HG03432 (cell line): ENCODE data around the gene GUCY1A2.

Source experiments
- ATAC-seq: cut with Tn5 transposase; IDR thresholded peaks from one replicate; pipeline ENCODE4 v1.9.1; 2021; ENCODE audit warnings: mild to moderate bottlenecking, moderate library complexity; ENCODE audit not compliant: unreplicated experiment

The GUCY1A2 gene

DNA sequence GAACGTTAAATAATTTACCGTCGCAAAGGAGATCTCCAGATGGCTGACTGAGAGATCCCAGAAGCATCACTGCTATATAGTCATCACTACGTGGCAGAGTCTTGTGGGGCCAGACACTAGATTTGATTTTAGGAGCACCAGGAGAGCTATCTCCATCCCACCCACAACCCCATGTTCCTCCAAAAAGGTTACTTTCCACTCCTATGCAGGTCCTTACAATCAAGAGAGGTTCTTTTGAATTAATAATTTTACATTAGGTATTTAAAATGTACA, 19.4 kb downstream of the GUCY1A2 start:
- ATAC-seq = no peak

DNA sequence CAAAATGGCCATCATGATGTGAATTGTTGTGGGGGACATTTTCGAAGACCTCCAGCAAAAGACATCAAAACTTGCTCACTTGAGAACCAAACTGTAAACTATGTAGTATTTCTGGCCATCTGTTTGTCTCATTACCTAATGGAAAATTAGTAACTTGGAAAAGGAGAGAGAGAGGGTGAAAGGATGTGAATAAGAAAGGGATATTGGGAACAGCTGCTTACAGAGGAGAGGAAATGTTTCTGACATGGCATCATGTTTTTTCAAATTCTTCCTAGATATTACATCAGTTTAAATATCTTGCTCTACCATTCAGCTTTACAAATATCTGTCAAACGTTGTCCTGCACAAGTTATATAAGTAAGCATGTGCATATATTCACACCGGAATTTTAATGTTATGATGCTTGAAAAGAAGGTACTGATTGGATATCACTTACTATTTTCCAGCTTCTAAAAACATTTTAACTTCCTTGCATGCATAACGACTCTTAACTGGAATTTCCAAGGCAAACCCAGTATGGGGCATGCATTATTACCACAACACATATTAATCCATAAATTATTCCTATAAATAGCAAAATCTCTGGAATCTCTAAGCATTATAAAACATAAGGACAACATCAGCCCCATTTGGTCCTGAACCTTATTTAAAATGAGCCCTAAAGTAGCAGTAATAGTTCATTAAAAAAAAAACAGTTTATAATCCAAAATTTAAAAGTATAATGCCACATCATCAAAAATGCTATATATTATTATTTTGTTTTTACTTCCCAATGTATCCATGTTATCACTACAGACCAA, 20.0 kb downstream of the GUCY1A2 start:
- ATAC-seq = no peak

DNA sequence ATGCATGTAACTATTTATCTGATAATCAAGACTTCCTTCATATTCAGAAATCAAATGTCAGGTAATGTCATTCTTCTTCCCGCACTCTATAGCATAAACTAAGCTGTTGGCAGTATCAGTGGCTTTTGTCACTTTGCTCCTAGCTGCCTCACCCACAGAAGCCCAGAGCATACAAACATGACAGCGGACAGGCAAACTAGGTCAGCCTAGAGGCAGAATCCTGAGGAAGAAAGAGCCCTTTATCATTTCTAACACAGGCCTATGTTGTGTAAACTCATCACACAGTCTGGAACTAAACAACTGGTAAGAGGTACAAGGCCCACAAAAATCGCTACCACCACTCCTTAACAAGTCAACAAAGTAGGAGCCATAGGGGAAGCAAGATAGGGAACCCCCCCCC, 21.0 kb downstream of the GUCY1A2 start:
- ATAC-seq = no peak

DNA sequence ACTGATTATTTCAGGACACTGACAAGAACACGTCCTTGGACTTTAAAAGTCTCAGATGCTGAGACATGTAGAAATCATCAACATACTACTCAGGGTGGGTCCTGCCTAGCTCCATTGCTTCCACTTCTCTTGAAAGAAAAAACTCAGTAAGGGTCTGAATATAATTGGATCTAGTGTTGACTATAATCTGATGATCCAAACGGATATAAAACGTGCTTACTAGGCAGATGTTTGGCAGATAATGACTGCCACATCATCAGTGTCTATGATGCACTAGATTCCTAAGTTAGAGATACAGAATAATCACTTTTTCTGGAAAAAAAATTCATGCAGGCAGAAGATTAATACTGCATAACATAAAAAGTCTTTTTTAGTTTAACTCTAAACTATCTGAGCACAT, 21.6 kb downstream of the GUCY1A2 start:
- ATAC-seq = no peak

DNA sequence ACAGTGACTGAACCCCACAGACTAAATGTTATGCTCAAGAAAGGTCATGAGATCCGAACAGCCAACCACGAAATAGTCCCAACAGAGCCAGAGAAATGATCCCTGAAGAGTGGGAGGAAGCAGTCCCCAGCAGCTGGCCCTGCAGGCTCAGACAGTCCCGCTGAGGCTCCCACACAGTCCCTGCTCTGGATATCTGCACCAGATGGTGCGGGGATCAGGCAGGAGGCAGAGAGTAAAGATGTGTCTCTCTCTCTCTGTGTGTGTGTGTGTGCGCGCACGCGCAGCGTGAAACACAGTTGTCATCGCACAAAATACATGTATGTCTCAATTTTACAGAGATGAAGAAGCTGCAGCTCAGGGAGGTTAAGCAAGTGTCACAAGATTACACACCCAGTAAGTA, 27.9 kb downstream of the GUCY1A2 start:
- no peak for ATAC-seq

DNA sequence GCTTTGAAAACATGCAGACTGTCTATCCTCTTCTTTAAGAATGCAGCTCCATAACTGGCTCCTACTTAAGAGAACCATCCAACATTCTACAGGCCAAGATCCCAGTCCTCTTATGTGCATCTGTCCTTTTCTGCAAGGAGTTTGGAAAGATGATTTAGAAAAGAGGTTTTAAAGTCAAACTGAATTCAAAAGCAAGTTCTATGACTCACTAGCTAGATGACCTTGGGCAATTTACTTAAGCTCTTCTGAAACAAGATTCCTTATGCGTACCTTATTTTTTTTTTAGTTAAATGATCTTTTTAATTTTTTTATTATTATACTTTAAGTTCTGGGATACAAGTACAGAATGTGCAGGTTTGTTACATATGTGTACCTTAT, 29.2 kb downstream of the GUCY1A2 start:
- no peak for ATAC-seq

DNA sequence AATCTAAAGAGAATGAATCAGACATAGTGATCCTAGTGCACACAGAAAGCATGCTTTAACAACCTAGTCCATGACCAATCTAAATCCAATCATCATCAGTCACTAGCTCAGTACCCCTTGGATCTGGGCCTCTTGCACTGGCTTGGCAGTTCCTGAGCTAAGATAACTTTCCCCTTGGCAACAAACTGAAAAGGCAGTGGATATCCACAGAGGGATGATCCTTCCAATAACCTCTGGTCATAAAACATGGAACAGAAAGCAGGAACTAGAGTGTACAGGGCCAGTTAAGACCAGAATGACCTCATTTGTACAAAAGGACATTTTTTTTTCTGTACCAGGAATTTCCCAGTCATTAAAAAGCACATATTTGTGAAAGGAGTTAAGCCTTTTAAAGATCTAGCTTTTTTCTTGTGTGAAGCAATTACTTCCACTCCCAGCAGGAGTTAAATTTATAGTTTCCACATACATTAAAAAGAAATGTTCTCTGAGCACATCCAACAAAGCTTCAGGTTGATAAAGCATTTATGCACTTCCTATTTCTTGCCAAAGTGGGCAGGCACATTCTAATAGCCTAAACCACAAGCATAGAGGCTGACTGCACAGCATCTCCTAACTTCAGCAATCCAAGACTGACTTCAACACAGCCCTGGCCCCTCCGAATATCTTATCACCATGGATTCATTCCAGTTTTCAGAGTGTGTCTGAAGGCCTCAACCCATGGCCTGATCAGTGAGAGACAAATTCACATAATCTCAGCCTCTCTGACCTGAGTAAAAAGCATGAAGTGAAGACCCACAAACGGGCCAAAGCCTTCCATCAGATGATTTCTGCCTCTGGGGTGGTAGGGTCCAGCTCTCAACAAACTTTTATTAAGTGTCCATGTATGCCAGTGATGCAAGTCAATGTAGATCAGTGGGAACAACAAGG, 29.9 kb downstream of the GUCY1A2 start:
- no peak for ATAC-seq

DNA sequence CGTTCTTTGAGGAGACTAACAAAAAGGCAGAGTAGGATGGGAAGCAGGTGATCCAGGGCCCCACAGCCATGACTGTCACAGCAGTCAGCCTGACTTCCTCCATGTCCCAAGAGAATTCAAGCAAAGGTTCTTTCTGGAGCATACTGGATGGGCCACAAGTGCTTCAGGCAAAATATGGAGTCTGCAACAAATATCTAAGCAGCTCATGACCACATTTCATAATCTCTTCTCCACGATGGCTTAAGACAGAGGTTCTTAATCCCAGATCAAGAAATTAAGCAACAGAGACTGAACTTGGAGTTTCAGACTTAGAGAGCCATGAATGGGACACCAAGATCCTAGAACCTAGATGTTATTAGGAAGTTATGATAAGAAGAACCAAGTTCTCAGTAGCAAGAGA, 31.6 kb downstream of the GUCY1A2 start:
- ATAC-seq = no peak

DNA sequence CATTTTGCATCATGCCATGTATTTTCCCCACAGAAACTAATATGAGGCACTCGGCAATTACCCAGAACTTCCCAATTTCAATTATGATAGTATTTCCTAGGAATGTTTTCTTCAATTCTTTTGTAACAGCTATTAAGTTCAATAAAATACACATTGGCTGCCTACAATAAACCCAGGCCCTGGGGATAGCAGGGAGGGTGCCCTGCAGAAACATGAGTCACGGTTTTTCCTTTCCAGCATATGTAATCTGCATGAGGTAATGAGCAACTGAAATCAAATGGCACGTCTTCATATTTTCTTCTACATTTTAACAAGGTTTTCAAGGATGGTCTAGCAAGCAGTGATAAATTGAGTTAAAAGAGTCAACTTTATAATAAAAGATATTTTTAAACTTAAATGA, 32.0 kb downstream of the GUCY1A2 start:
- ATAC-seq = no peak

DNA sequence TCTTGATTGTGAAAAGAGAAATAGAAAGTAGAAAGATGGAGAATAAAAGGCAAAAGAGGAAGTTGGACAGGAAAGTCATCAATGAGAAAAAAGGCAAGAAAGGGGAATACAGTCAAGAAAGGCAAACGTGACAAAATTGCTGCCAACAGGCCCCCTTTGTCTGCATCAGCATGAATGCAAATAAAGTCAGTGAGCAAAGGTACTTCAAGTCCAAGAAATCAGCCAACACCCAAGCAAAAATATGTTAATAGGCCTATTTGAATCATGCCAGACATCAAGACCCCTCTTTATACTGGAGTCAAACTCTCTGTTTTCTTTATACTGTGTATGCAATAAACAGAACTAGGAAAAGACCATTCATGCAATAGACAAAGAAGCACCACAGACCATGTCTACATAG, 34.3 kb downstream of the GUCY1A2 start:
- ATAC-seq = no peak

DNA sequence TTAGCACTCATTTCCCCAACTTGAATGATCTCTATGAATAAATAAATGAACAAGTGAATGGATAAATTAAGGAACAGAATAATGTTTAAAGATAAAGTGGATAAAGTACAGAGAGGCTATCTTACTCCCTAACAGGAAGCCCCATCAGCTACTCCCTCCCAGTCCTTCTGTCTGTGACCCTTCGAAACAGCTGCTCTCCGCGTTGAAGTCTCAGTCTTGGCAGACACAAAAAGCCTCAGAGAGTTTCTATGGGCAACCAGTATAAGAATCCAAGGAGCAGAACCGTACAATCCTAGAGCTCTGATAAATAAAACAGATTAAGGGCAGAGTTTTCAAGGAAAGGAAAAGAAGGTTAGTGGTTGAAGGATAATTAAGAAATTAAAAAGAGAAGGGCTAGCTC, 35.0 kb downstream of the GUCY1A2 start:
- no peak for ATAC-seq

DNA sequence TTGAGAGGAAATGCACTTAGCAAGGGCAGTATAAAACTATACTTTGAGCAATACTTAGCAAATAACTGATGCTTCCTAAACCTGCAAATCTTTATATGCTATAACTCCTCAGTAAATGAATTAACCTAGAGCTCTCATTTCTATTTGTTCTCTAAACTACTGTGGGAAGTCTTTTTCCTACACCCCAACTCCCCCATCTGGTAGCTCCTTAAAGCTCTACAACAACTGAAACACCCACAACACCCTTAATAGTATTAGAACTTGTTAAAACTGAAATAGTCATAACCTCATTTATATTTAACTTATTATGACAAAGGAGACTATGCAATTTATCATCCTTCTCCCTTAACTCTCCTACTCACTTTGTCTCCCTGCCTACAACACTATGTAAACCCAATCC, 43.4 kb downstream of the GUCY1A2 start:
- no peak for ATAC-seq

DNA sequence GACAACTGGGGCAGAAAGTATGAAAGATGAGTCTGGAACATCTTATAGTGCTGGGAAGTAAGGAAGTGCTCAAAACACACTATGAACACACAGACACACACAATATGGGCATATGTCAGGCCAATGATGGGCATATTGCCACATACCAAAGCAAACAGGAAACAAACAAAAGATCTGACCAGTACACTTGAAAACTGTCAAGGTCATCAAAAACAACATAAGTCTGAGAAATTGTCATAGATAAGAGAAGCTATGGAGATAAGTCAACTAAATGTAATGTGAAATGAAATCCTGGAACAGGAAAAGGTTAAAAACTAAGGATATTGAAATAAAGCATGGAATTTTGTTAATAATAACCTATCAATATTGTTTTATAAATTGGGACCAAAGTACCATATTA, 46.4 kb downstream of the GUCY1A2 start:
- no peak for ATAC-seq

DNA sequence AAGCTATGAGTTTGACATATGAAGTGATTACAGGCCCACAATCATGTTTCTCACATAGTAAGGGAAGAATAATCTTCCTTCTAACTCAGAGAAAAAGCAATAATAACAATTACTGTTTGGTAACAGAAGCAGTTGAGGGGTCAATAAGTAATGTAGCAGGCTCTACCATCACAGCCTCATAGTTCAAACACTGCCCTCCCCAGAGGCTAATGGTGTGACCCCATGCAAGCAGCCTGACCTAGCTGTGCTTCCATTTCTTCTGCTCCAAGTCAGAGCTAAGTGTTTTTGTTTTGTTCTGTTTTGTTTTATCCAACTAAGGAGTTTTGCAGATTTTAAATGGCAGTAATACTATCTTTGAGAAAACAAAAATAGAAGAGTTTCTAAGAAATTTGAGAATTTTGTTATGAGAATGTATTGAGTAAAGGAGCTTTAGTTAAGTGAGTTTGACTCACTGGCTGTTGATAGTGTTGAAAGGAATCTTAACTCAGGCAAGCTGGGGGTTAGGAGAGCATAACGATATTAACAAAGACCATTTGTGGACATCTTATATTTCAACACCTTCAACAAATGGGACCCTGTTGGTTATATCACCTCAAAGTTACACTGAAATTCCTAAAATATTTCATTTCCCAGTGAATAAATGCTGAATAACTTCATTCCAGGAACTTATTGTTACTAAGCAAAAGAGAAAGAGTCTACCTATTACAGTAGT, 48.5 kb downstream of the GUCY1A2 start:
- ATAC-seq = no peak

DNA sequence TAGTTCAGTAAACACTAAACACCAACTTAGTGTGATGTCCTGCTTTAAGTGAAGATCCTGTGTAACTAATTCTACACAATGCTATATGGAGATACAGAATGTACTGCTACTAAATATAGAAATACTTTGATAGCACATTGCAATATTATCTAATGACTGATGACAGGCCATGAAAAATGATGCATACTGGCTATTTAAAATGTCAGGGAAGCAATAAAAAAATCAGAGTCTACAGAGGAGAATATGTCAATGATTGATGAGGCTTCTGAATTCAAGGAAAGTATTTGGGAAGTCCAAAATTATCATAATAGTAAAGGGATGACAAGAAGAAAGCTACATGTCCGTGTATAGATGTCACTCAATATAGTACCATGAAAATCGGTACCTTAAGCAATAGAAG, 55.3 kb downstream of the GUCY1A2 start:
- ATAC-seq = no peak

DNA sequence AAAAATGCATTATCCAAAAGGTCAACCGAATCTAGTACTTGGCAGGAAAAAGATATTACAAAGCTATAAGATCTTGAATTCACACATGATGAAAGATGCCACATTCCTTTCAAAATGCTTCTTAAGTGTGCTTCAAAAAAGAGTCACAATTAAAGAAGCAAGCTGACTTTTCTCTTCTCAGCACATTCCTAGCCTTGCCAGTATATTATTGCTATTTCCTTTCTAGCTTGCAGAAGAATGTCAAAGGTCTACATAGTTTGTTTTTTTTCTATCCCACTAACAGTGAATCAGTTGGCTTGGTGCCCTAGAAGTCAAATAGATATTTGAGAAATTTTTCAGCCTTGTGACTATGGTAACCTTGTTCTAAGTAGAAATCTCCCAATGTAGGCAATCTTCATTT, 56.8 kb downstream of the GUCY1A2 start:
- ATAC-seq = no peak

DNA sequence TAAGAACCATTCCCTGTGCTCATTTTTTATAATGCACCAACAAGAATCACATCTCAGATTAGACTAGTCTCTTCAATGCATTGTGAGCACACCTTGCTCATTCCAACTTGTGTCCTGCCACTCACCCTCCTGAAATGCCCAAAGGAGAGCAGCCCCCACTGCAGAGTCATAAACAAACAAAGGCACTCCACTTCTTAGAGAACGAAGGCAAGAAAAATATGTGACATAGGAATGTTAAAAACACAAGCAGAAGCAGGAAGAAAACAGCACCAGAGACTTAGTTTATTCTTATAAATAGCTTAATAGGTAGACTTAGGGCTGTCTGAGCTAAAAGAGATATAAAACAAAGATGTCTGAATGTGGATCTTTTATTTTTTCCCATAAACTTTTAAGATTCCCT, 57.2 kb downstream of the GUCY1A2 start:
- ATAC-seq = no peak

DNA sequence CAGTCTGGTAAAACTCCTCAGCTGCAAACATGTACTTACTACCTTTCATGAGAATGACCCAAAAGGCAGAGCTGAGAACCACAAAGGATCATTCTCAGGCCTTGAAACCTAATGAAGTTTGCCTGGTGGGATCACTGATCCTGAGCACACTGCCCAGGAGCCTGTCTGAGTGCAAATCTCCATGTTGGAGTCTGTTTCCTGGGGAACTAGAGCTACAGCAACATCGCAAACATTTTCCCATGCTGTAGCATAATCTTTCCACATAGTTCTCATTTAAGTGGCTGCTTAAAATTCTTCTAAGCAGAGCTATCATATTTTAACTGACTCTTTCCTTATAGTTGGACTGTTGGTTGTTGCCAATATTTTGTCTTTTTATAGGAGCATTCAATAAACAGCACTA, 58.5 kb downstream of the GUCY1A2 start:
- ATAC-seq = no peak

DNA sequence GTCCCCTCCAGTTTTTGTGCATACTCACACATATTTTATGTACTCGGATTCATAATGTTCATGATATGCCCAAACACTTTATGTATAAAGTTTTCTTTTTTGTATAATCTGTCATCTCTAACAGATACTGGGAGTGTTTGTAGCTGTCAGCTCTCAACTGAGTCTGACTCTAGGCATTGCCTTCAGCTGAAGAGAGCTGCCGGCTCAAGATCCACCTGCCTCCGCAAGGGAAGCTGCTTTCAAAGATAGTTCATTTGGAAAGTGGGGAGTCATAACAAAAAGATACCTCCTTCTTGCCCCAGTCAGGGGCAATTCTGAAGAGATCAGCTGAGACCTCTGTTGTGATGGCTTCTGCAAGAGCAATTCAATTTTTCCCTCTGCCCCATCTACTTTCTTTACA, 58.9 kb downstream of the GUCY1A2 start:
- ATAC-seq = no peak

DNA sequence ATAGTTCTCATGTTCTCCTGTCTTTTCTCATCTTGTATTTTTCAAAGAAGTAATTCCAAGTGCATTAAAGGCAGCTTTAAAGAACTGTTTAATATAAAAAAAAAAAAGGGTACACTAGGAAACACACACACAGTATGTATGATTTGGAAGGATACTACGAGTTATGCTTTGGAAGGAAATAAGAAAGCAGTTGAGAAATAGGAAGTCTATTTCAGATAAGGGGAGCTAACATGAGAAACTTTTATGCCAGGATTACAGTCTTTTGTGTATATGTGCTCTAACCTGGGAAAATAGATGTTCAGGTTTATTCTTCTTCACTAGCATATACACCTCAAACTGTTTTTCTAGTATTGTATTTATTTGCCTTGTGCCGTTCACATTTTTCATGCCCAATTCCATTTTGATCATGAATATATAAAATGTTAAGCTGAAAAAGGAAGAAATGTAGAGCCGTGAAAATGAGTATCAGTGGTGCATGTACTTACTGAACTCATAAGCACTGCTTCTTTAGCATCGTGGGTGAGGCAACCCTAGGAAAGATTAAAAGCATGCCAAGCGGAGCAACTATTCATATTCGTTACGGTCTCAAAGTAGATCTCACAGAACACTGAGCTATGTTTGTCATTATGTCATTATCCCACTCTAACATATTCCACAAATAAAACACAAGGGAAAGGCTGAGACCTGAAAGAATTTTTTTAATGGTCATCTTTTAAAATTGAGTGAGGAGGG, 59.6 kb downstream of the GUCY1A2 start:
- no peak for ATAC-seq

DNA sequence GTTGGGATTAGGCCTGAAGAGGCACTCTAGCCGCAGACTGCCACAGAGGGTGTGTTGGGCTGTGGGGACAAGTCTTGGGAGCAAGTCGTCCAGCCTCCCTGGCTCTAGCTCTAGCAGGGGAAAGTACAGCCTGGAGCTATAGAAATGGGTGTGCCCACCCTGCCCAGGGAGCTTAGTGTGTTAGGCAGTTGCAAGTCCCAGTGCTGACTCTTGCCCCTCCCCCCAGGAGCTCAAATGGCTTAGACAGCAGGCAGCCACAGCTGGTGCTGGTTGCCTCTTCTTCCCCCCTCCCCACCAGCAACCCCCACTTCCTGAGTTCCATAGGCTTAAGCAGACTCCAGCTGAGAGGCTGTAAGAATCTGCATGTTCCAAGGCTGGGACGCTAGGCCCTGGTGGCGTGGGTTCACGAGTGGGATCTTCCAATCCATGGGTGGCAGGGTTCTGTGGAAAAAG, 61.2 kb downstream of the GUCY1A2 start:
- ATAC-seq = no peak
